Gastroesophageal sphincter (tissue), 4 donors: ENCODE data around the gene SYCP3. TPM values are rescaled to one million over a fixed set of nuclear protein-coding genes. Genes with fewer than 3 reads are reported as not detected.

Source experiments
- ATAC-seq: fragments of 150-250 bp; one replicate; pipeline ENCODE4 v1.9.1; 2016; ENCODE audit warnings: mild to moderate bottlenecking, moderate library complexity
- H3K27ac ChIP-seq, 4 donors: fragments of 200-600 bp; sonication (generic) in 3 of 4; 1 replicate in 3 of 4; 2 replicates in 1 of 4; pipeline ENCODE4 v1.5.1; 2016 to 2019
- H3K27me3 ChIP-seq: fragments of 200-600 bp; sonication (generic); one replicate; pipeline ENCODE4 v1.5.1; 2019
- H3K36me3 ChIP-seq, 2 donors: fragments of 200-600 bp; sonication (generic); one replicate each; pipeline ENCODE4 v1.5.1; 2019; ENCODE audit warnings: control low read depth in 1 of 2
- H3K4me1 ChIP-seq, 3 donors: fragments of 200-600 bp; sonication (generic); 1 replicate in 2 of 3; 2 replicates in 1 of 3; pipeline ENCODE4 v1.5.1; 2016 to 2019; ENCODE audit warnings: control low read depth in 2 of 3
- H3K4me3 ChIP-seq, 2 donors: fragments of 200-600 bp; sonication (generic); one replicate each; pipeline ENCODE4 v1.5.1; 2019; ENCODE audit warnings: mild to moderate bottlenecking in 1 of 2, moderate library complexity in 1 of 2
- H3K9me3 ChIP-seq, 3 donors: fragments of 200-600 bp; sonication (generic); one replicate each; pipeline ENCODE4 v1.5.1; 2017 to 2019; ENCODE audit warnings: control low read depth in 2 of 3
- CTCF ChIP-seq, 4 experiments: fragments of 200-600 bp in 2 of 4; fragments of 450-650 bp in 2 of 4; sonication (generic) in 1 of 4; IDR thresholded peaks; one replicate each; pipeline ENCODE4 v1.5.1; 2017 to 2019; ENCODE audit warnings: antibody characterized with exemption in 4 of 4, mild to moderate bottlenecking in 2 of 4, moderate library complexity in 2 of 4
- EP300 ChIP-seq: sonication (generic); formaldehyde crosslinking; IDR thresholded peaks from one replicate; pipeline ENCODE4 v1.6.1; 2017; ENCODE audit warnings: antibody characterized with exemption, mild to moderate bottlenecking
- POLR2A ChIP-seq, 2 donors: fragments of 450-650 bp; IDR thresholded peaks; one replicate each; pipeline ENCODE4 v1.6.1; 2017; ENCODE audit warnings: antibody characterized with exemption in 2 of 2, mild to moderate bottlenecking in 2 of 2, moderate library complexity in 1 of 2
- POLR2AphosphoS5 ChIP-seq: sonication (generic); formaldehyde crosslinking; IDR thresholded peaks from one replicate; pipeline ENCODE4 v1.6.1; 2017; ENCODE audit warnings: antibody characterized with exemption
- WGBS, 2 donors: methylation state at CpG; one replicate each; pipeline ENCODE4 v1.1.5; 2018; ENCODE audit warnings: low coverage in 1 of 2; 5-methylcytosine and 5-hydroxymethylcytosine counted together
- total RNA-seq, 4 donors: library from RNA; depleted of rRNA; stranded (reverse); fragments of >200 nt; gene quantifications; one replicate each; pipeline ENCODE4 v1.1.0, GENCODE V29; 2016

The SYCP3 gene
- total RNA-seq = under 1 TPM in 1 of 4 donors, not detected in 3; 0.13 TPM

- Histone ChIP-seq H3K4me1 (no peaks in the 10 kb centered on the region), H3K27ac (no peak within 1 kb of the TSS), H3K36me3 (peaks cover 0 to 65% of the 10 kb centered on the region in 2 donors), H3K4me3 (no peak within 1 kb of the TSS), H3K27me3 (no peaks in the 10 kb centered on the region), H3K9me3 (no peaks in the 10 kb centered on the region)
- no peak for ATAC-seq
- 94 to 100% methylated on average over 8 to 12 of the region's 57 CpGs for WGBS, 2 donors
- TF ChIP-seq EP300 (no peak), POLR2A (IDR thresholded peaks at IDR 0.05) (no peak), POLR2AphosphoS5 (no peak), CTCF (IDR thresholded peaks at IDR 0.05) (no peak)
These were observed at the start of gene SYCP3 for GRCh38 chr12:101738920-101739665. SYCP3 (minus strand) TSS chr12:101739462; CDS start chr12:101737935, 1,527 bp downstream.

- H3K9me3 ChIP-seq = no peaks in the 10 kb centered on the region
- WGBS, 2 donors = 86 to 100% methylated on average over 1 of the region's 1 CpG
- peaks cover 0 to 71% of the 10 kb centered on the region in 2 donors for H3K36me3 ChIP-seq
- H3K4me1 ChIP-seq = peaks cover 0 to 7% (median 0%) of the 10 kb centered on the region in 3 donors
- no peaks in the 10 kb centered on the region for H3K27me3 ChIP-seq
- H3K4me3 ChIP-seq = no peak overlapping the region
- no peak overlapping the region for H3K27ac ChIP-seq
- TF ChIP-seq POLR2A (IDR thresholded peaks at IDR 0.05) (no peak), POLR2AphosphoS5 (no peak), EP300 (no peak), CTCF (IDR thresholded peaks at IDR 0.05) (no peak)
- ATAC-seq = no peak
These were observed 46.4 kb upstream of the SYCP3 start for GRCh38 chr12:101785671-101786070.

- Histone ChIP-seq H3K27ac (no peak overlapping the region), H3K9me3 (no peaks in the 10 kb centered on the region), H3K4me1 (peaks cover 0 to 7% (median 0%) of the 10 kb centered on the region in 3 donors), H3K27me3 (no peaks in the 10 kb centered on the region), H3K36me3 (peaks cover 0 to 68% of the 10 kb centered on the region in 2 donors), H3K4me3 (no peak overlapping the region)
- WGBS, 2 donors = 86% methylated on average over 1 of the region's 1 CpG; no CpG with 5 or more reads in 1 of the 2 donors
- ATAC-seq = no peak
- TF ChIP-seq EP300 (no peak), POLR2AphosphoS5 (no peak), CTCF (IDR thresholded peaks at IDR 0.05) (no peak), POLR2A (IDR thresholded peaks at IDR 0.05) (no peak)
These were observed 45.1 kb upstream of the SYCP3 start for GRCh38 chr12:101784376-101784775.

- Histone ChIP-seq H3K4me1 (peaks cover 0 to 2% (median 0%) of the 10 kb centered on the region in 3 donors), H3K4me3 (no peak overlapping the region), H3K9me3 (no peaks in the 10 kb centered on the region), H3K27me3 (no peaks in the 10 kb centered on the region), H3K36me3 (peaks cover 0 to 68% of the 10 kb centered on the region in 2 donors), H3K27ac (no peak overlapping the region)
- no peak for ATAC-seq
- no peak for TF ChIP-seq CTCF (IDR thresholded peaks at IDR 0.05)
- WGBS, 2 donors = 71 to 83% methylated on average over 2 of the region's 2 CpGs
These were observed 44.6 kb upstream of the SYCP3 start for GRCh38 chr12:101783838-101784237.

- H3K36me3 ChIP-seq = peaks cover 0 to 64% of the 10 kb centered on the region in 2 donors
- H3K4me1 ChIP-seq = peaks cover 0 to 6% (median 0%) of the 10 kb centered on the region in 3 donors
- H3K4me3 ChIP-seq = no peak overlapping the region
- H3K27ac ChIP-seq = no peak overlapping the region
- no peaks in the 10 kb centered on the region for H3K9me3 ChIP-seq
- 62 to 67% methylated on average over 2 of the region's 2 CpGs for WGBS, 2 donors
- TF ChIP-seq POLR2AphosphoS5 (no peak), EP300 (no peak), POLR2A (IDR thresholded peaks at IDR 0.05) (no peak), CTCF (IDR thresholded peaks at IDR 0.05) (no peak)
- H3K27me3 ChIP-seq = no peaks in the 10 kb centered on the region
- no peak for ATAC-seq
These were observed 43.9 kb upstream of the SYCP3 start for GRCh38 chr12:101783150-101783549.
